ENCODE measurements around the gene FOCAD.

DNA sequence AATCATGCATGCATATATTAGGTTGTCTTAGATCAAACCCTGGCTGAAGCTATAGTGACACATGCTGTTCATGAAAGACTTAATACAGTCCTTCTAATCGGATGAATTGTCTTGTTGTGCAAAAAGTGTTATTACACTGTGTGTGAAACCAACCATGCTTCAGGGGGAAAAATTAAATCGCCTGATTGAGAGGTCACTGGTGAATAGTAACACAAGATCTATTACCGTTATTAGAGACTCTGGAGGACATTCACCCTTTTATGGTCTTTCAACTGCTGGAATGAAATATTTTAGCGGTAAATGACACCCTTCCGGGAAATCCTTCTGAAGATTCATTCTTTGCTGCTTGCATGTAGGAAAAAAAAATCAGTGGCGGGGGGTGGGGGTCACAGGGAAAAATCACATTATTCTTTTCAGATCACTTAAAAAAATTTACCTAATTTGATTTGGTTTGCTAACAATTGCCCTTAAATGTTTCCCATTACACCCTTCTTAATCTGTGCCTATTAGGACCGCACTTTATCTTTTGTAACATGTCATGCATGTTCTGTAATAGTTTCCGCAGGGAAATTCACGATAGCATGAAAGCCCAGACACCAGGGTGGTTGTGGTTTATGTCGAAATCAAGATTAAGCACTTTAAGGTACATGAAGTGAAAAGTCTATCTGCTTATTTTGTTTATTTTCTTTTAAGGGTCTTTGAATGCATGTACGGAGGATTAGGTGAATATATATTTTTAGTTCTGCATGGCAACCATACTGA, 120.6 kb downstream of the FOCAD start:
- no peak for TF ChIP-seq EZH2 (IDR thresholded peaks at IDR 0.05)
- no peak for TF ChIP-seq POLR2AphosphoS5 (IDR thresholded peaks at IDR 0.05; ENCODE audit: borderline replicate concordance, low read depth, low read length)
